Measurements from ENCODE around the gene SPDYE3. TPM values are rescaled to one million over a fixed set of nuclear protein-coding genes. Genes with fewer than 3 reads are reported as not detected.
"Not testable (repeated sequence)": the region's sequence is repeated elsewhere in the genome, so short reads cannot be mapped to it uniquely, and the experiment has no call there.

Gene SPDYE3
- polyA plus RNA-seq, 4 donors, result 6.9 to 7.8 (median 7.7) TPM

GRCh38 chr7:100348805-100349204 lies 41.3 kb downstream of the SPDYE3 start:
- no peak for DNase-seq (ENCODE audit: low read depth in 4 of 4, low spot score in 3 of 4)

GRCh38 chr7:100349757-100350156 lies 42.3 kb downstream of the SPDYE3 start:
- no peak for DNase-seq (ENCODE audit: low read depth in 4 of 4, low spot score in 3 of 4)

- no peak for DNase-seq (ENCODE audit: low read depth in 4 of 4, low spot score in 3 of 4)
Observed at GRCh38 chr7:100351657-100352058, 44.2 kb downstream of the SPDYE3 start.

- not testable (repeated sequence) for DNase-seq (ENCODE audit: low read depth in 4 of 4, low spot score in 3 of 4)
Observed at GRCh38 chr7:100352230-100352781, 44.8 kb downstream of the SPDYE3 start.

GRCh38 chr7:100352984-100353684 lies 45.6 kb downstream of the SPDYE3 start:
- DNase-seq (ENCODE audit: low read depth in 4 of 4, low spot score in 3 of 4), result no peak

GRCh38 chr7:100353685-100354330 lies 46.3 kb downstream of the SPDYE3 start:
- DNase-seq (ENCODE audit: low read depth in 4 of 4, low spot score in 3 of 4), result no peak

GRCh38 chr7:100356416-100357068 lies 49.0 kb downstream of the SPDYE3 start:
- DNase-seq (ENCODE audit: low read depth in 4 of 4, low spot score in 3 of 4), result no peak

GRCh38 chr7:100357131-100357561 lies 49.6 kb downstream of the SPDYE3 start:
- no peak for DNase-seq (ENCODE audit: low read depth in 4 of 4, low spot score in 3 of 4)

GRCh38 chr7:100358027-100358856 lies 50.7 kb downstream of the SPDYE3 start, which contains the start of gene PILRB:
PILRB (plus strand) TSS chr7:100358117; CDS start chr7:100358303, 186 bp downstream.
- no peak for DNase-seq (ENCODE audit: low read depth in 4 of 4, low spot score in 3 of 4)

GRCh38 chr7:100358857-100359212 lies 51.3 kb downstream of the SPDYE3 start:
- DNase-seq (ENCODE audit: low read depth in 4 of 4, low spot score in 3 of 4), result no peak

- DNase-seq (ENCODE audit: low read depth in 4 of 4, low spot score in 3 of 4), result no peak
Observed at GRCh38 chr7:100360135-100360854, 52.8 kb downstream of the SPDYE3 start.

GRCh38 chr7:100363098-100363497 lies 55.6 kb downstream of the SPDYE3 start:
- no peak for DNase-seq (ENCODE audit: low read depth in 4 of 4, low spot score in 3 of 4)

GRCh38 chr7:100363797-100364196 lies 56.3 kb downstream of the SPDYE3 start:
- not testable (repeated sequence) for DNase-seq (ENCODE audit: low read depth in 4 of 4, low spot score in 3 of 4)

- DNase-seq (ENCODE audit: low read depth in 4 of 4, low spot score in 3 of 4), result no peak
Observed at GRCh38 chr7:100364480-100364879, 57.0 kb downstream of the SPDYE3 start.

- DNase-seq (ENCODE audit: low read depth in 4 of 4, low spot score in 3 of 4), result not testable (repeated sequence)
Observed at GRCh38 chr7:100365998-100366367, 58.5 kb downstream of the SPDYE3 start.

- no peak for DNase-seq (ENCODE audit: low read depth in 4 of 4, low spot score in 3 of 4)
Observed at GRCh38 chr7:100366411-100367250, 59.1 kb downstream of the SPDYE3 start.

GRCh38 chr7:100367251-100367620 lies 59.7 kb downstream of the SPDYE3 start:
- DNase-seq (ENCODE audit: low read depth in 4 of 4, low spot score in 3 of 4), result no peak

GRCh38 chr7:100367676-100368613 lies 60.4 kb downstream of the SPDYE3 start:
- no peak for DNase-seq (ENCODE audit: low read depth in 4 of 4, low spot score in 3 of 4)

All from right renal pelvis (tissue), 4 donors.